AG04449 (cell line): ENCODE results near the gene TMEM39B.

Experiments used
- CTCF ChIA-PET: fragments of 350-600 bp; formaldehyde crosslinking; extraction: SDS; loops from one replicate; lab custom pipeline; 2021; ENCODE audit warnings: antibody characterized with exemption; lab: Yijun Ruan, JAX
- POLR2A ChIA-PET: fragments of 400-600, 350-600 bp; formaldehyde crosslinking; extraction: SDS; loops from one replicate; lab custom pipeline; 2020; ENCODE audit warnings: antibody characterized with exemption, inconsistent platforms; lab: Yijun Ruan, JAX
- DNase-seq: peaks from one replicate; pipeline ENCODE4 v3.0.0-alpha.2; 2010; ENCODE audit warnings: low read depth, low spot score
- H3K4me3 ChIP-seq: 2 replicates; pipeline ENCODE4 v1.5.1; 2011; ENCODE audit warnings: low read depth, mild to moderate bottlenecking, control low read depth, low read length
- CTCF ChIP-seq: IDR thresholded peaks from one replicate; pipeline ENCODE4 v1.5.1; 2011; ENCODE audit warnings: mild to moderate bottlenecking, moderate library complexity, low read length, control low read depth, inconsistent platforms; ENCODE audit not compliant: insufficient read depth; ENCODE audit errors: missing control alignments

Gene TMEM39B

DNA sequence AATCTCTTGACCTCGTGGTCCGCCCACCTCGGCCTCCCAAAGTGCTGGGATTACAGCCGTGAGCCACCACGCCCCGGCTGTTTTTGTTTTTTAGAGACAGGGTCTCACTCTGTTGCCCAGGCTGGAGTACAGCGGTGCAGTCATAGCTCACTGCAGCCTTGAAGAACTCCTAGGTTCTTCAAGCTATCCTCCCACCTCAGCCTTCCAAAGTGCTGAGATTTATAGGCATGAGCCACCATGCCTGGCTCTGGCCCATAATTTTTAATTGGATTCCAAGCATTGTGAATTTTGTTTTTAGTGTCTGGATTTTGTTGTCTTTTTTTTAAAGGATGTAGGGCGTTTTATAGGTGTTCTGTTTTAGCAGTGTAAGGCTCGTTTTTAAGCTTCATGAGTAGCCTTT, 78.1 kb downstream of the TMEM39B start:
- H3K4me3 ChIP-seq = no peak overlapping the region
- ChIA-PET CTCF (interaction anchor here (1.1 to 1.4 kb wide), 4 partner anchors 14 to 78 kb away, joined by 3 to 6 read pairs (median 4); partner anchors contain the start of genes KPNA6 and TMEM39B), POLR2A (interaction anchor here (0.7 to 1.3 kb wide), 3 partner anchors 8 to 721 kb away, joined by 3 to 5 read pairs (median 4); partner anchors contain the start of gene KPNA6)
- DNase-seq = no peak
- no peak for TF ChIP-seq CTCF

DNA sequence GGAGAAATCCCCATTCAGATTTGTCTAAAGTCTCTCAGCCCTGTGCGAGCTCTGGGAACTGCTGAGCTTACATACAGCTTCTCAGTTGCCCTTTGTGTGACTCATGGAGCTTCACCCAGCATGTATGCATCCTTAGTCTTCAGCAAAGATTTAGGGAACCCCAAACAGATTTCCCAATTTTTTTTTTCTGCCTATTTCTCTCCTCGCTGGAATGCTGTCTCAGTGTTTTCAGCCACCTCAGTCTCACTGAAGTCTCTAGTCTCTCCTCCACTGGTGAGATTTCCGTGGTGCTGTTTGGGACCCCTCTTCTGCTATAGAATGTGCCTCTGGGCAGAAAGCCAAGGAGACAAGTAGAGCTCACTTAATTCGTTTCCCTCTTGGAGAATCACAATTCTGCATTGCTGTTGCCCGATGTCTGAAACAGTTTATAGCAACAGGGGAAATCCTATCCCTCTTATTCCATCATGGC, 78.6 kb downstream of the TMEM39B start:
- DNase-seq = peak; percentile 65
- POLR2A ChIA-PET = interaction anchor here (0.7 to 1.3 kb wide), 2 partner anchors 9 to 44 kb away, joined by 4 to 5 read pairs; partner anchors contain the start of gene KPNA6
- CTCF ChIA-PET = interaction anchor here (1.1 to 1.4 kb wide), 4 partner anchors 14 to 79 kb away, joined by 3 to 6 read pairs (median 4); partner anchors contain the start of genes KPNA6 and TMEM39B
- H3K4me3 ChIP-seq = no peak overlapping the region
- no peak for TF ChIP-seq CTCF
